KMS-11 (cell line): Measurements from ENCODE around the gene CLTB.

Source experiments
- H2AFZ ChIP-seq: fragments of 200-600 bp; sonication (generic); 2 replicates; pipeline ENCODE4 v1.6.1; 2016; ENCODE audit warnings: antibody characterized with exemption, mixed run types, low read depth
- H3K27ac ChIP-seq: fragments of 200-600 bp; sonication (generic); 2 replicates; pipeline ENCODE4 v1.6.1; 2016; ENCODE audit warnings: mild to moderate bottlenecking, mixed run types
- H3K27me3 ChIP-seq: fragments of 200-600 bp; sonication (generic); 2 replicates; pipeline ENCODE4 v1.6.1; 2017; ENCODE audit warnings: mild to moderate bottlenecking, low read depth, mixed run types, moderate library complexity; ENCODE audit not compliant: insufficient read depth
- H3K36me3 ChIP-seq: fragments of 200-600 bp; sonication (generic); 2 replicates; pipeline ENCODE4 v1.6.1; 2017; ENCODE audit warnings: mild to moderate bottlenecking, mixed run types; ENCODE audit not compliant: insufficient read depth
- H3K4me1 ChIP-seq: fragments of 200-600 bp; sonication (generic); 2 replicates; pipeline ENCODE4 v1.6.1; 2016; ENCODE audit warnings: mild to moderate bottlenecking, low read depth, mixed run types; ENCODE audit not compliant: poor library complexity, severe bottlenecking
- H3K4me2 ChIP-seq: fragments of 200-600 bp; sonication (generic); 2 replicates; pipeline ENCODE4 v1.7.0; 2016; ENCODE audit warnings: mild to moderate bottlenecking, mixed run types
- H3K4me3 ChIP-seq: fragments of 200-600 bp; sonication (generic); IDR thresholded peaks from 2 replicates; pipeline ENCODE4 v1.6.1; 2017; ENCODE audit warnings: low read depth, low read length, mixed read lengths; ENCODE audit not compliant: insufficient read depth
- H3K79me2 ChIP-seq: fragments of 200-600 bp; sonication (generic); 2 replicates; pipeline ENCODE4 v1.6.1; 2016; ENCODE audit warnings: low read depth, mixed run types; ENCODE audit not compliant: insufficient read depth
- H3K9ac ChIP-seq: fragments of 200-600 bp; sonication (generic); 2 replicates; pipeline ENCODE4 v1.6.1; 2016; ENCODE audit warnings: mild to moderate bottlenecking, mixed run types
- H4K20me1 ChIP-seq: fragments of 200-600 bp; sonication (generic); 2 replicates; pipeline ENCODE4 v1.6.1; 2016; ENCODE audit warnings: mild to moderate bottlenecking, mixed run types; ENCODE audit not compliant: insufficient read depth
- TF ChIP-seq, protein P1 (sequence below): fragments of 200-600 bp; sonication (generic); conservative IDR thresholded peaks from 2 replicates; pipeline ENCODE4 v1.6.1; 2017; ENCODE audit warnings: low read depth, mild to moderate bottlenecking, antibody characterized with exemption, low read length, moderate library complexity, mixed read lengths

Gene CLTB

DNA sequence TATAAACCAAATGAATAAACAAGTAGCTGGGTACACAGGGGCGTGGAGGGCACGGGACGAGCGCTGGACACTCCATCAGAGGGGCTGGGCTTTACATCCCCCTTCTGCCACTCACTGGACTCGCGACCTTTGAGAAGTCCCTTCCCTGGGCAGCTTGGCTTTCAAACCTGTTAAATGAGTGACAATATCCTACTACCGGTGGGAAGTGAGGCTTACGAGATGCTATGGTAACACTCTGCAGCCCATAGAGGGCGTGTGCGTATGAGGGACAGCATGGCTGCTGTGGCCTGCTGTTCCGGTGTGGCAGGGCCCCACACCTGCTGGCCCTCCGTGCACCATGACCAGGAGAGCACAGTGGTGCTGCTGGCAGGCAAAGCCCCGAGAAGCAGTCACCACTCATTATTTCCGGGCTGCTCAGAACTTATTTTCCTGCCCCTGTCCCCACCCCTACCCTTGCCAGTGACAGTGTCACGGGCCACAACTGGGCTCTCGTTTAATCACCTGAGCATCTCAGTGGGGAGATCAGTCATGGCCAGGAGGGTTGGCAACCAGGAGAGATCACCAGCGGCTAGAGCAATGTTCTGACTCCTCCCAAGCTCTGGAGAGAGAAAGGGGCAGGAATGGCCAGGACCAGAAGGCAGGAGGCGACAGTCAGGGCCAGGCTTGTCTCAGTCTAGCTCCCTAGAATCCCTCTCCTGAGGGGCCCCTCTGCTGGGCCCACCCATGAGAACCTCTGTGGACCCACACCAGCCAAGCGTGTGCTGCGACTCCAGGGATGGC lies 10.5 kb downstream of the CLTB start:
- Histone ChIP-seq H4K20me1 (no peaks in the 10 kb centered on the region), H3K4me2 (peak overlapping the region; percentile 63), H3K4me1 (peaks cover 45% of the 10 kb centered on the region), H3K36me3 (no peaks in the 10 kb centered on the region), H3K9ac (0 out of 2 replicates have a peak overlapping the region, but pooled peaks have one; percentile 25), H3K4me3 (no peak overlapping the region), H3K27me3 (no peaks in the 10 kb centered on the region), H3K79me2 (no peaks in the 10 kb centered on the region), H2AFZ (no peak overlapping the region), H3K27ac (peak overlapping the region; percentile 94)
- TF ChIP-seq, protein P1, sequence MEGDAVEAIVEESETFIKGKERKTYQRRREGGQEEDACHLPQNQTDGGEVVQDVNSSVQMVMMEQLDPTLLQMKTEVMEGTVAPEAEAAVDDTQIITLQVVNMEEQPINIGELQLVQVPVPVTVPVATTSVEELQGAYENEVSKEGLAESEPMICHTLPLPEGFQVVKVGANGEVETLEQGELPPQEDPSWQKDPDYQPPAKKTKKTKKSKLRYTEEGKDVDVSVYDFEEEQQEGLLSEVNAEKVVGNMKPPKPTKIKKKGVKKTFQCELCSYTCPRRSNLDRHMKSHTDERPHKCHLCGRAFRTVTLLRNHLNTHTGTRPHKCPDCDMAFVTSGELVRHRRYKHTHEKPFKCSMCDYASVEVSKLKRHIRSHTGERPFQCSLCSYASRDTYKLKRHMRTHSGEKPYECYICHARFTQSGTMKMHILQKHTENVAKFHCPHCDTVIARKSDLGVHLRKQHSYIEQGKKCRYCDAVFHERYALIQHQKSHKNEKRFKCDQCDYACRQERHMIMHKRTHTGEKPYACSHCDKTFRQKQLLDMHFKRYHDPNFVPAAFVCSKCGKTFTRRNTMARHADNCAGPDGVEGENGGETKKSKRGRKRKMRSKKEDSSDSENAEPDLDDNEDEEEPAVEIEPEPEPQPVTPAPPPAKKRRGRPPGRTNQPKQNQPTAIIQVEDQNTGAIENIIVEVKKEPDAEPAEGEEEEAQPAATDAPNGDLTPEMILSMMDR = no peak

DNA sequence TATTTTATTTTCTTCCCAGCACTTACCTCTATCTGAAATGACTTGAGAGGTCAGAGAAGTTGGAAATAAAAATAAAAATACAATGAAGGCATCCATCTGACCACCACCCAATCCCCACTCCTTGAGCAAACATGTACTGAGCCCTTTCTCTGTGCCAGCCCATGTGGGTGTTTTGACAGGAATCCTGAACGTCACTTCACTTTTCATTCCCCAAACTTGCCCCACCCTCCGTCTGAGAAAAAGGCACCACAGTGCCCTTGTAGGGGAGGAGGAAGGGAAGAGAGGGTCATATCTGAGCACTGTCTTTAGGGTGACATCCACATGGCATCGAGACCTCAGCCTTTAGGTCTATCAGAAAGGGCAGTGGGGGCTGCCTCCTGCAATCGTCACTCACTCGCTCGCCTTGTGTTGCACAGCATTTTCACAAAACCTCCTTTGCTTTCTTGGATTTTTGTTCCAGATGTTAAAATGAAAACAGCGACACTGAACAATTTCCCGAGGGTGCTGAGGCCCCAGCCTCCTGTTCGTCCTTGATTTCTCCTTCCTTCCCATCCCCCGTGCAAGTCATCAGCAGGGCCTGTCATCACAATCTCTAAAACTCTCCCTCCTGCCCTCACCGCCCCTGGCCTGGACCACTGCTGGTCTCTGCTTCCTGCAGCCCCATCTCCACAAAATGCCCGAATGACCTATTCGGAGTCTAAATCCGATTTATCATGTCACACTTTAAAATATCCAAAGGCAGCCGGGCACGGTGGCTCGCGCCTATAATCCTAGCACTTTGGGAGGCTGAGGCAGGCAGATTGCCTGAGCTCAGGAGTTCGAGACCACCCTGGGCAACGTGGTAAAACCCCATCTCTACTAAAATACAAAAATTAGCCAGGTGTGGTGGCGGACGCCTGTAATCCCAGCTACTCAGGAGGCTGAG lies 14.8 kb downstream of the CLTB start:
- Histone ChIP-seq H3K4me2 (no peak overlapping the region), H3K9ac (no peak overlapping the region), H3K4me1 (peaks cover 18% of the 10 kb centered on the region), H3K79me2 (no peaks in the 10 kb centered on the region), H3K4me3 (no peak overlapping the region), H2AFZ (no peak overlapping the region), H3K27ac (no peak overlapping the region), H3K36me3 (no peaks in the 10 kb centered on the region), H3K27me3 (no peaks in the 10 kb centered on the region), H4K20me1 (no peaks in the 10 kb centered on the region)
- TF ChIP-seq, protein P1 = no peak

DNA sequence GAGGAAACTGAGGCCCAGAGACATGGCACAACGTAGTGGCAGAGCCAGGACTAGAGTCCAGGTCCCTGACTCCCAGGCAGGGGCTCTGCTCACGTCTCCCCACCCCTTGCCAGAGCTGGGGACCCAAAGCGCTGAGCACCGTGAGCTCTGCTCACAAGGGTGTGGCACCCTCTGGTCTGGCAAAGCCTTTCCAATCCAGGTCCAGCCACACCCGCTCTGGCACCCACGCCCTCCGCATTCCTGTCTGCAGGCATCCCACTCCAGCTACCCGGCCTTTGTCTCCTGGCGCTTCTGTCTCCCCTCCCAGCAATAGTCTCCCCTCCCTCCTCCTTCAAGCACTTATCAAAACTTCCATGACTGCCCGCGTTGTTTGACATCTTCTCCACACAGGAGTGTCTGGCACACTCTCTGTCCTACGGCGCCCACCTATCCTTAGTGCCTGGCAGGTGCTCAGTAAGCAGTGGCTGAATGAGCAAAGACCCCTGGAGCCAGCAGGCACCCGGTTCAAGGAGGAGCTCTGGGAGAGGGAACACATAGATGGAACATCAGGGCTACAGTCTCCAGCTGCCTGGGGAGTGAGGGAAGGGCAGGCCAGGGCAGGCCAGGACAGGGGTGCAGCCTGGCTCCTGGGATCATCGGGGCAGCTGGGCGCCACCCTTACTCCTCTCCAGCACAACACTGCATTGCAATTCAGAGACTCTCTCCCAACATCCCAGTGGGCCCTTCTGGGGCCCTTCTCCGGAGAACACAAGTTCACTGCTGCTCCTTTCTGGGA lies 15.8 kb downstream of the CLTB start:
- no peaks in the 10 kb centered on the region for H3K36me3 ChIP-seq
- no peak overlapping the region for H3K4me2 ChIP-seq
- no peak overlapping the region for H2AFZ ChIP-seq
- TF ChIP-seq, protein P1 = no peak
- H3K27me3 ChIP-seq = no peaks in the 10 kb centered on the region
- no peaks in the 10 kb centered on the region for H3K79me2 ChIP-seq
- H3K4me3 ChIP-seq = no peak overlapping the region
- H3K9ac ChIP-seq = no peak overlapping the region
- H4K20me1 ChIP-seq = no peaks in the 10 kb centered on the region
- no peak overlapping the region for H3K27ac ChIP-seq
- H3K4me1 ChIP-seq = peaks cover 17% of the 10 kb centered on the region

DNA sequence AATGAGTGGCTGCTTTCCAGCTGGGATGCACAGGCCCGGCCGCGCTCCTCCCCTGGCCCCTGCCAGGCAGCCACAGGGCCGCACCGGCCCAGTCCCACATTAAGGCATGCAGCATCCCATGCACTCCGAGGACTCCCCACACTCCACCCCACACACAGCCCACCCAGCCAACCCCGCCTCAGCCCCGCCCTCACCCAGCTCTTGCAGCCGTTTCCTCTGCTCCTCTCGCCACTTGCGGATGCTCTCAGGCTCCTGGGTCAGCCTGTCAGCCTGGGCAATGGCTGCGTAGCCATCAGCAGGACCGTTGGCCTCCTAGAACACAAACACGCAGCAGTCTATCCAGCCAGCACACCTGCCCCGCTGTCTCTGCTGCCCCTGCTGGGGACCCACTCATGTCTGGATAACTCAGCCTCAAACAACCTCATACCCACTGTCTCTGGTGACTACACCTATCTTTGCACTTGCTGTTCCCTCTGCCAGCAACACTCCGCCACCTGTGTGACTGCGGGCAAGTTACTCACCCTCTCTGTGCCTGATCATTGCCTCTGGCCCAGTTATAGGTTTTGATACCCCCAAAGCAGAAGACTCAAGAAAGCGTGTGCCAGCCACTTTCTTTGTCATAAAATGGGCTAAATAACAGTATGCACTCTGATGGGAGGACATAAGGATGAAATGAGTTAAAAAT lies 18.5 kb downstream of the CLTB start:
- TF ChIP-seq, protein P1 = no peak

More for the DNA sequence above, 18.5 kb downstream of the CLTB start:
- no peak overlapping the region for H2AFZ ChIP-seq
- no peak overlapping the region for H3K27ac ChIP-seq
- H3K36me3 ChIP-seq = no peaks in the 10 kb centered on the region
- no peaks in the 10 kb centered on the region for H3K79me2 ChIP-seq
- no peaks in the 10 kb centered on the region for H3K27me3 ChIP-seq
- no peak overlapping the region for H3K4me2 ChIP-seq
- H3K4me3 ChIP-seq = no peak overlapping the region
- no peaks in the 10 kb centered on the region for H4K20me1 ChIP-seq
- peaks cover 14% of the 10 kb centered on the region for H3K4me1 ChIP-seq
- no peak overlapping the region for H3K9ac ChIP-seq
